H9 (cell line): Measurements from ENCODE around the gene MROH7. TPM values are rescaled to one million over a fixed set of nuclear protein-coding genes. Genes with fewer than 3 reads are reported as not detected.

Experiments used
- DNase-seq: peaks from one replicate; pipeline ENCODE4 v3.0.0-alpha.2; 2017
- H2AFZ ChIP-seq: one replicate; pipeline ENCODE4 v1.6.1; 2013; ENCODE audit warnings: mild to moderate bottlenecking, low read length, control low read depth, moderate library complexity
- H2AK5ac ChIP-seq: 2 replicates; pipeline ENCODE4 v1.6.1; 2013; ENCODE audit warnings: low read length, control low read depth, mixed read lengths; ENCODE audit not compliant: insufficient read length
- H2BK120ac ChIP-seq: one replicate; pipeline ENCODE4 v1.6.1; 2013; ENCODE audit warnings: low read depth, mild to moderate bottlenecking, low read length, control low read depth, inconsistent platforms; ENCODE audit not compliant: poor library complexity, severe bottlenecking
- H2BK12ac ChIP-seq: 2 replicates; pipeline ENCODE4 v1.6.1; 2013; ENCODE audit warnings: low read length, control low read depth, mixed read lengths, low read depth; ENCODE audit not compliant: insufficient read length
- H2BK15ac ChIP-seq: 2 replicates; pipeline ENCODE4 v1.6.1; 2013; ENCODE audit warnings: low read depth, low read length, control low read depth
- H2BK20ac ChIP-seq: one replicate; pipeline ENCODE4 v1.6.1; 2013; ENCODE audit warnings: low read depth, mild to moderate bottlenecking, low read length, control low read depth, inconsistent platforms; ENCODE audit not compliant: poor library complexity, severe bottlenecking
- H2BK5ac ChIP-seq: 2 replicates; pipeline ENCODE4 v1.6.1; 2013; ENCODE audit warnings: low read length, control low read depth, mixed read lengths; ENCODE audit not compliant: insufficient read length
- H3K14ac ChIP-seq: 2 replicates; pipeline ENCODE4 v1.6.1; 2013; ENCODE audit warnings: low read length, control low read depth; ENCODE audit not compliant: insufficient read depth
- H3K18ac ChIP-seq: 2 replicates; pipeline ENCODE4 v1.6.1; 2013; ENCODE audit warnings: low read depth, mild to moderate bottlenecking, mixed read lengths, low read length, control low read depth; ENCODE audit not compliant: insufficient read length
- H3K23ac ChIP-seq: 2 replicates; pipeline ENCODE4 v1.6.1; 2013; ENCODE audit warnings: low read length, control low read depth, mixed read lengths, low read depth; ENCODE audit not compliant: insufficient read length
- H3K23me2 ChIP-seq: 2 replicates; pipeline ENCODE4 v1.6.1; 2013; ENCODE audit warnings: low read depth, mild to moderate bottlenecking, mixed read lengths, low read length, control low read depth; ENCODE audit not compliant: insufficient read length, poor library complexity, severe bottlenecking
- H3K27ac ChIP-seq: 2 replicates; pipeline ENCODE4 v1.5.1; 2013; ENCODE audit warnings: low read length, control low read depth, mixed read lengths, low read depth; ENCODE audit not compliant: insufficient read length
- H3K27me3 ChIP-seq: 2 replicates; pipeline ENCODE4 v1.6.1; 2013; ENCODE audit warnings: low read length, control low read depth, inconsistent platforms; ENCODE audit not compliant: insufficient read depth
- H3K4ac ChIP-seq: 2 replicates; pipeline ENCODE4 v1.6.1; 2013; ENCODE audit warnings: low read depth, mild to moderate bottlenecking, control low read depth, inconsistent platforms, low read length, moderate library complexity
- H3K4me1 ChIP-seq: 2 replicates; pipeline ENCODE4 v1.6.1; 2013; ENCODE audit warnings: low read length, control low read depth, inconsistent platforms; ENCODE audit not compliant: insufficient read depth
- H3K4me2 ChIP-seq: 2 replicates; pipeline ENCODE4 v1.6.1; 2013; ENCODE audit warnings: low read length, control low read depth, mixed read lengths; ENCODE audit not compliant: insufficient read length, insufficient read depth
- H3K56ac ChIP-seq: 2 replicates; pipeline ENCODE4 v1.6.1; 2013; ENCODE audit warnings: low read depth, mild to moderate bottlenecking, mixed read lengths, low read length, control low read depth; ENCODE audit not compliant: insufficient read length
- H3K79me1 ChIP-seq: 2 replicates; pipeline ENCODE4 v1.6.1; 2013; ENCODE audit warnings: low read depth, mild to moderate bottlenecking, moderate library complexity, low read length, control low read depth, inconsistent platforms; ENCODE audit not compliant: insufficient read depth, poor library complexity, severe bottlenecking
- H3K79me2 ChIP-seq: 2 replicates; pipeline ENCODE4 v1.6.1; 2013; ENCODE audit warnings: low read length, control low read depth, inconsistent platforms; ENCODE audit not compliant: insufficient read depth
- H3K9ac ChIP-seq: 2 replicates; pipeline ENCODE4 v1.6.1; 2013; ENCODE audit warnings: low read length, control low read depth, mixed read lengths; ENCODE audit not compliant: insufficient read length; ENCODE audit errors: extremely low read depth
- H3K9me3 ChIP-seq: one replicate; pipeline ENCODE4 v1.6.1; 2013; ENCODE audit warnings: low read depth, low read length, inconsistent platforms; ENCODE audit not compliant: control insufficient read depth
- H3T11ph ChIP-seq: one replicate; pipeline ENCODE4 v1.6.1; 2013; ENCODE audit warnings: mild to moderate bottlenecking, low read length, control low read depth, inconsistent platforms
- H4K20me1 ChIP-seq: one replicate; pipeline ENCODE4 v1.6.1; 2013; ENCODE audit not compliant: control insufficient read depth, insufficient read length, insufficient read depth
- H4K5ac ChIP-seq: 2 replicates; pipeline ENCODE4 v1.6.1; 2013; ENCODE audit warnings: low read depth, mild to moderate bottlenecking, mixed read lengths, low read length, control low read depth; ENCODE audit not compliant: insufficient read length
- H4K8ac ChIP-seq: replicated peaks from 2 replicates; pipeline ENCODE4 v1.6.1; 2013; ENCODE audit warnings: low read length, control low read depth, mixed read lengths, low read depth; ENCODE audit not compliant: insufficient read length
- H4K91ac ChIP-seq: 2 replicates; pipeline ENCODE4 v1.6.1; 2013; ENCODE audit warnings: low read depth, mild to moderate bottlenecking, moderate library complexity, mixed read lengths, low read length, control low read depth; ENCODE audit not compliant: insufficient read length
- H3K27ac Mint-ChIP-seq, 3 experiments: 2 replicates in 2 of 3; 3 replicates in 1 of 3; pipeline ENCODE4 v1.8.0; 2020 to 2021; ENCODE audit warnings: mixed read lengths in 3 of 3, mild to moderate bottlenecking in 1 of 3, moderate library complexity in 1 of 3
- H3K27me3 Mint-ChIP-seq: 2 replicates; pipeline ENCODE4 v1.8.0; 2021; ENCODE audit warnings: low read depth, mild to moderate bottlenecking, moderate library complexity, mixed read lengths
- H3K36me3 Mint-ChIP-seq, 3 experiments: 2 replicates in 2 of 3; 3 replicates in 1 of 3; pipeline ENCODE4 v1.8.0; 2020 to 2021; ENCODE audit warnings: low read depth in 3 of 3, mixed read lengths in 3 of 3; ENCODE audit not compliant: insufficient read depth in 1 of 3
- H3K4me1 Mint-ChIP-seq, 2 experiments: 2 replicates each; pipeline ENCODE4 v1.8.0; 2020; ENCODE audit warnings: mixed read lengths in 2 of 2
- H3K4me3 Mint-ChIP-seq, 2 experiments: 2 replicates in 1 of 2; 3 replicates in 1 of 2; pipeline ENCODE4 v1.8.0; 2020 to 2021; ENCODE audit warnings: mild to moderate bottlenecking in 2 of 2, mixed read lengths in 2 of 2, moderate library complexity in 1 of 2
- H3K9me3 Mint-ChIP-seq, 2 experiments: 2 replicates in 1 of 2; 3 replicates in 1 of 2; pipeline ENCODE4 v1.8.0; 2020; ENCODE audit warnings: mild to moderate bottlenecking in 2 of 2, mixed read lengths in 2 of 2, moderate library complexity in 1 of 2
- CTCF ChIP-seq: fragments of 200-600 bp; sonication (generic); conservative IDR thresholded peaks from 3 replicates; pipeline ENCODE4 v1.8.0; 2021; ENCODE audit warnings: antibody characterized with exemption, mild to moderate bottlenecking
- total RNA-seq: library from RNA; stranded (reverse); gene quantifications from 2 replicates; pipeline ENCODE4 v1.2.1, GENCODE V29; 2021

The MROH7 gene
- total RNA-seq, 1 experiment from 2014 or later = 0.09 TPM

GRCh38 chr1:54721719-54722118, 80.1 kb downstream of the MROH7 start:
- H3K27ac ChIP-seq = no peak overlapping the region
- H2BK5ac ChIP-seq = no peak overlapping the region
- Mint-ChIP-seq H3K9me3 (peaks cover 0 to 4% of the 10 kb centered on the region in 2 experiments; a peak in 1 of 5 replicates), H3K36me3 (peaks cover 50 to 76% (median 75%) of the 10 kb centered on the region in 3 experiments), H3K4me1 (peaks cover 2 to 5% of the 10 kb centered on the region in 2 experiments; a peak in 2 of 4 replicates), H3K4me3 (no peak overlapping the region), H3K27me3 (no peaks in the 10 kb centered on the region), H3K27ac (no peak overlapping the region)
- H2BK12ac ChIP-seq = no peak overlapping the region
- H3K9ac ChIP-seq = no peak overlapping the region
- H4K8ac ChIP-seq = no peak overlapping the region
- H3K9me3 ChIP-seq = no peaks in the 10 kb centered on the region
- H3K4me2 ChIP-seq = no peak overlapping the region
- no peak overlapping the region for H3K56ac ChIP-seq
- no peak overlapping the region for H3K18ac ChIP-seq
- H3K4ac ChIP-seq = no peak overlapping the region
- H3K79me1 ChIP-seq = peaks cover 2% of the 10 kb centered on the region
- H3K79me2 ChIP-seq = no peaks in the 10 kb centered on the region
- no peak overlapping the region for H2BK120ac ChIP-seq
- H4K5ac ChIP-seq = no peak overlapping the region
- no peak for DNase-seq
- no peak overlapping the region for H2AFZ ChIP-seq
- H4K20me1 ChIP-seq = no peaks in the 10 kb centered on the region
- H3K4me1 ChIP-seq = no peaks in the 10 kb centered on the region
- H3K23me2 ChIP-seq = no peaks in the 10 kb centered on the region
- H3K23ac ChIP-seq = no peak overlapping the region
- H2AK5ac ChIP-seq = no peak overlapping the region
- no peak overlapping the region for H2BK15ac ChIP-seq
- no peak overlapping the region for H3K14ac ChIP-seq
- no peak overlapping the region for H4K91ac ChIP-seq
- H2BK20ac ChIP-seq = no peak overlapping the region
- H3K27me3 ChIP-seq = no peaks in the 10 kb centered on the region
- no peak overlapping the region for H3T11ph ChIP-seq
- no peak for TF ChIP-seq CTCF
